Psoas muscle (tissue), 8 donors: ENCODE measurements around the gene MCTP2. TPM values are rescaled to one million over a fixed set of nuclear protein-coding genes. Genes with fewer than 3 reads are reported as not detected.
"Not testable (repeated sequence)": the region's sequence is repeated elsewhere in the genome, so short reads cannot be mapped to it uniquely, and the experiment has no call there.

Source experiments
- ATAC-seq, 4 donors: fragments of 200-7000 bp; cut with Tn5 transposase; one replicate each; pipeline ENCODE4 v1.9.1; 2020; ENCODE audit warnings: moderate library complexity in 3 of 4, mild to moderate bottlenecking in 2 of 4
- DNase-seq, 2 donors: peaks; one replicate each; pipeline ENCODE4 v3.0.0-alpha.2; 2020
- H3K27ac ChIP-seq: fragments of 200-600 bp; one replicate; pipeline ENCODE4 v1.8.0; 2022
- H3K27me3 ChIP-seq, 3 donors: fragments of 200-600 bp in 1 of 3; one replicate each; pipeline versions ENCODE4 v1.6.1 to v1.8.0; 2013 to 2022; ENCODE audit warnings: low read length in 2 of 3, mild to moderate bottlenecking in 2 of 3, moderate library complexity in 1 of 3; ENCODE audit not compliant: insufficient read depth in 3 of 3
- H3K36me3 ChIP-seq, 2 donors: fragments of 200-600 bp in 1 of 2; one replicate each; pipeline versions ENCODE4 v1.6.1 to v1.8.0; 2013 to 2022; ENCODE audit warnings: low read depth in 1 of 2, mild to moderate bottlenecking in 1 of 2, moderate library complexity in 1 of 2; ENCODE audit not compliant: insufficient read depth in 1 of 2
- H3K4me1 ChIP-seq: fragments of 200-600 bp; one replicate; pipeline ENCODE4 v1.8.0; 2022
- H3K4me3 ChIP-seq: fragments of 200-600 bp; one replicate; pipeline ENCODE4 v1.8.0; 2022; ENCODE audit warnings: mild to moderate bottlenecking
- H3K9me3 ChIP-seq: fragments of 200-600 bp; one replicate; pipeline ENCODE4 v1.8.0; 2022
- CTCF ChIP-seq: fragments of 200-600 bp; IDR thresholded peaks from one replicate; pipeline ENCODE4 v1.8.0; 2022; ENCODE audit warnings: antibody characterized with exemption
- WGBS, 3 donors: extraction: QIAGEN DNeasy Blood & Tissue Kit; methylation state at CpG; one replicate each; pipeline versions ENCODE4 v1.1.6 to v1.1.7; 2013; 5-methylcytosine and 5-hydroxymethylcytosine counted together
- intact Hi-C, 2 donors: fragments of 100-400 bp; cut with DNase I; formaldehyde crosslinking; loops; one replicate each; pipeline versions ENCODE4 v1.11.0 to v1.14.2; 2022
- polyA plus RNA-seq, 3 donors: library from polyadenylated mRNA; stranded (reverse); fragments of 200-250 nt; gene quantifications; one replicate each; pipeline ENCODE4 v1.2.3, GENCODE V29; 2013
- total RNA-seq, 4 donors: library from RNA; stranded (reverse); fragmentation: NEBNext Ultra II Directional in 2 of 4; extraction: Animal tissue kit (Norgen Biotek cat#: 25700) in 2 of 4; gene quantifications; one replicate each; pipeline versions ENCODE4 v1.2.1 to v1.2.4, GENCODE V29; 2021 to 2023
- donor health status: healthy with polysubstance abuse.
- donor health status: DM: no; HTN: no; CAD: no; lungs with moderate emphysema.
- donor health status: Bipolar disorder and iron deficiency.
- donor health status: healthy.
- donor health status: DM: yes; HTN: yes; CAD: no.
- donor health status: DM: no; HTN: no; CAD: no.
- donor health status: DM: no; HTN: no; CAD: no.
- donor health status: DM: yes; HTN: yes; CAD: no.

Gene MCTP2
- total and polyA plus RNA-seq, 7 donors: 0.01 to 1.1 (median 0.33) TPM; not detected in 1

GRCh38 chr15:94480289-94480834 is 249.0 kb downstream of the MCTP2 start:
- intact Hi-C loops: no loop called here
- Histone ChIP-seq H3K9me3 (no peaks in the 10 kb centered on the region), H3K36me3 (no peaks in the 10 kb centered on the region), H3K27ac (no peak overlapping the region), H3K27me3 (peaks cover 0 to 7% (median 5%) of the 10 kb centered on the region in 3 donors), H3K4me3 (no peak overlapping the region), H3K4me1 (no peaks in the 10 kb centered on the region)
- ATAC-seq: no peak
- no peak for DNase-seq
- 40 to 44% (median 41%) methylated on average over 4 of the region's 4 CpGs for WGBS, 3 donors
- TF ChIP-seq CTCF: no peak

GRCh38 chr15:94485148-94485719 is 253.9 kb downstream of the MCTP2 start:
- ATAC-seq (no peak), DNase-seq (no peak)
- TF ChIP-seq CTCF: no peak
- Histone ChIP-seq H3K9me3 (no peaks in the 10 kb centered on the region), H3K4me1 (no peaks in the 10 kb centered on the region), H3K36me3 (no peaks in the 10 kb centered on the region), H3K27me3 (peaks cover 0 to 7% (median 2%) of the 10 kb centered on the region in 3 donors), H3K27ac (no peak overlapping the region), H3K4me3 (no peak overlapping the region)
- intact Hi-C loops: no loop called here
- 84 to 94% (median 92%) methylated on average over 3 of the region's 3 CpGs for WGBS, 3 donors

GRCh38 chr15:94487635-94488034 is 256.3 kb downstream of the MCTP2 start:
- 65 to 84% (median 70%) methylated on average over 1 of the region's 1 CpG for WGBS, 3 donors
- Histone ChIP-seq H3K27ac (no peak overlapping the region), H3K36me3 (no peaks in the 10 kb centered on the region), H3K4me3 (no peak overlapping the region), H3K9me3 (no peaks in the 10 kb centered on the region), H3K27me3 (peaks cover 0 to 4% (median 2%) of the 10 kb centered on the region in 3 donors), H3K4me1 (no peaks in the 10 kb centered on the region)
- no peak for TF ChIP-seq CTCF
- intact Hi-C loops: no loop called here
- no peak for ATAC-seq
- no peak for DNase-seq

GRCh38 chr15:94493176-94493575 is 261.8 kb downstream of the MCTP2 start:
- DNase-seq: no peak
- Histone ChIP-seq H3K9me3 (no peaks in the 10 kb centered on the region), H3K27ac (no peak overlapping the region), H3K4me3 (no peak overlapping the region), H3K27me3 (no peaks in the 10 kb centered on the region), H3K36me3 (no peaks in the 10 kb centered on the region), H3K4me1 (no peaks in the 10 kb centered on the region)
- ATAC-seq: no peak
- intact Hi-C loops: no loop called here
- no peak for TF ChIP-seq CTCF
- WGBS, 3 donors: 76 to 83% (median 78%) methylated on average over 3 of the region's 3 CpGs

GRCh38 chr15:94493586-94493985 is 262.2 kb downstream of the MCTP2 start:
- H3K27ac ChIP-seq, H3K4me1 ChIP-seq, DNase-seq, H3K9me3 ChIP-seq, ATAC-seq, H3K4me3 ChIP-seq, H3K36me3 ChIP-seq, H3K27me3 ChIP-seq, intact Hi-C loops: not testable (repeated sequence)
- 60 to 76% (median 62%) methylated on average over 1 of the region's 1 CpG for whole genome bisulfite sequencing, 3 donors
